Smooth muscle cell (in vitro differentiated cells): ENCODE measurements around the gene TMEM61. TPM values are rescaled to one million over a fixed set of nuclear protein-coding genes. Genes with fewer than 3 reads are reported as not detected.

Experiments
- DNase-seq: peaks from one replicate; lab custom pipeline; 2025; ENCODE audit not compliant: unreplicated experiment; lab: John Stamatoyannopoulos, UW
- H2AFZ ChIP-seq: fragments of 200-600 bp; sonication (generic); 2 replicates; pipeline ENCODE4 v1.6.0; 2016; ENCODE audit warnings: antibody characterized with exemption, low read depth, mild to moderate bottlenecking
- H3F3A ChIP-seq: fragments of 200-600 bp; sonication (generic); 2 replicates; pipeline ENCODE4 v1.6.0; 2017; ENCODE audit warnings: antibody characterized with exemption, low read depth
- H3K27ac ChIP-seq: fragments of 200-600 bp; sonication (generic); 2 replicates; pipeline ENCODE4 v1.5.1; 2016; ENCODE audit warnings: low read depth, mild to moderate bottlenecking
- H3K27me3 ChIP-seq: fragments of 200-600 bp; sonication (generic); 2 replicates; pipeline ENCODE4 v1.6.1; 2016; ENCODE audit warnings: low read depth, mild to moderate bottlenecking
- H3K36me3 ChIP-seq: fragments of 200-600 bp; sonication (generic); 2 replicates; pipeline ENCODE4 v1.5.1; 2016; ENCODE audit warnings: low read depth
- H3K4me1 ChIP-seq: fragments of 200-600 bp; sonication (generic); 2 replicates; pipeline ENCODE4 v1.5.1; 2016; ENCODE audit warnings: low read depth
- H3K4me2 ChIP-seq: fragments of 200-600 bp; sonication (generic); 2 replicates; pipeline ENCODE4 v1.6.0; 2016; ENCODE audit warnings: mild to moderate bottlenecking
- H3K4me3 ChIP-seq: fragments of 200-600 bp; sonication (generic); 2 replicates; pipeline ENCODE4 v1.5.1; 2016; ENCODE audit warnings: mild to moderate bottlenecking
- H3K79me2 ChIP-seq: fragments of 200-600 bp; sonication (generic); 2 replicates; pipeline ENCODE4 v1.6.0; 2016; ENCODE audit warnings: low read depth, mild to moderate bottlenecking
- H3K9ac ChIP-seq: fragments of 200-600 bp; sonication (generic); 2 replicates; pipeline ENCODE4 v1.6.0; 2016; ENCODE audit warnings: low read depth
- H3K9me3 ChIP-seq: fragments of 200-600 bp; sonication (generic); replicated peaks from 2 replicates; pipeline ENCODE4 v1.5.1; 2016; ENCODE audit warnings: low read depth
- H4K20me1 ChIP-seq: fragments of 200-600 bp; sonication (generic); 2 replicates; pipeline ENCODE4 v1.6.0; 2016; ENCODE audit warnings: low read depth
- CTCF ChIP-seq: fragments of 200-600 bp; sonication (generic); IDR thresholded peaks from 2 replicates; pipeline ENCODE4 v1.5.1; 2017; ENCODE audit warnings: borderline replicate concordance, mild to moderate bottlenecking, antibody characterized with exemption; ENCODE audit not compliant: insufficient read depth, poor library complexity, severe bottlenecking
- WGBS: methylation state at CpG from one replicate; pipeline ENCODE4 v1.1.7; 2016; ENCODE audit warnings: low lambda C conversion rate; 5-methylcytosine and 5-hydroxymethylcytosine counted together
- polyA plus RNA-seq: library from polyadenylated mRNA; unstranded; fragments of >200 nt; fragmentation: Nextera tagmentation; extraction: Ambion mirVana; gene quantifications from 2 replicates; pipeline ENCODE4 v1.2.1, GENCODE V29; 2016
- total RNA-seq: library from RNA; depleted of rRNA; stranded (reverse); fragments of >200 nt; gene quantifications from 2 replicates; pipeline ENCODE4 v1.2.3, GENCODE V29; 2014

TMEM61 gene
- total and polyA plus RNA-seq, 2 experiments from 2014 or later, result 0.13 to 0.86 TPM

GRCh38 chr1:55005351-55006140, 25.1 kb downstream of the TMEM61 start:
- H3K4me3 ChIP-seq, result no peak overlapping the region
- no peak for TF ChIP-seq CTCF
- H3K36me3 ChIP-seq, result no peaks in the 10 kb centered on the region
- H3F3A ChIP-seq, result no peaks in the 10 kb centered on the region
- H3K9me3 ChIP-seq, result no peaks in the 10 kb centered on the region
- peaks cover 4% of the 10 kb centered on the region for H3K27me3 ChIP-seq
- H3K27ac ChIP-seq, result no peak overlapping the region
- WGBS, result 89% methylated on average over 10 of the region's 10 CpGs
- H3K4me1 ChIP-seq, result no peaks in the 10 kb centered on the region
- no peak for DNase-seq
- H3K79me2 ChIP-seq, result no peaks in the 10 kb centered on the region
- H3K4me2 ChIP-seq, result no peak overlapping the region
- H2AFZ ChIP-seq, result no peak overlapping the region
- no peak overlapping the region for H3K9ac ChIP-seq
- H4K20me1 ChIP-seq, result no peaks in the 10 kb centered on the region

DNA sequence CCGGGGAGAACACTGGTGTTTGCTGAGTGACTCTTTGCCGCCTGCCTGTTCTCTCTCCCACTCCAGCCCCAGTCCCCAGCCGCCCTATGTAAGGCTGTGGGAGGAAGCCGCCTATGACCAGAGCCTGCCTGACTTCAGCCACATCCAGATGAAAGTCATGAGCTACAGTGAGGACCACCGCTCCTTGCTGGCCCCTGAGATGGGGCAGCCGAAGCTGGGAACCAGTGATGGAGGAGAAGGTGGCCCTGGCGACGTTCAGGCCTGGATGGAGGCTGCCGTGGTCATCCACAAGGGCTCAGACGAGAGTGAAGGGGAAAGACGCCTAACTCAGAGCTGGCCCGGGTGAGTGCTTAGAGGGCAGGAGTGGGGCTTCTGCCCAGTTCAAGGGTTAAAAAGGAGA, 26.5 kb downstream of the TMEM61 start:
- H3K9me3 ChIP-seq, result no peaks in the 10 kb centered on the region
- no peak for TF ChIP-seq CTCF
- H3K27ac ChIP-seq, result no peak overlapping the region
- H3F3A ChIP-seq, result no peaks in the 10 kb centered on the region
- H3K4me3 ChIP-seq, result no peak overlapping the region
- no peaks in the 10 kb centered on the region for H4K20me1 ChIP-seq
- no peak overlapping the region for H3K4me2 ChIP-seq
- no peak overlapping the region for H2AFZ ChIP-seq
- H3K9ac ChIP-seq, result no peak overlapping the region
- no peaks in the 10 kb centered on the region for H3K36me3 ChIP-seq
- H3K4me1 ChIP-seq, result no peaks in the 10 kb centered on the region
- no peaks in the 10 kb centered on the region for H3K79me2 ChIP-seq
- WGBS, result 96% methylated on average over 12 of the region's 12 CpGs
- DNase-seq, result no peak
- H3K27me3 ChIP-seq, result peaks cover 6% of the 10 kb centered on the region

DNA sequence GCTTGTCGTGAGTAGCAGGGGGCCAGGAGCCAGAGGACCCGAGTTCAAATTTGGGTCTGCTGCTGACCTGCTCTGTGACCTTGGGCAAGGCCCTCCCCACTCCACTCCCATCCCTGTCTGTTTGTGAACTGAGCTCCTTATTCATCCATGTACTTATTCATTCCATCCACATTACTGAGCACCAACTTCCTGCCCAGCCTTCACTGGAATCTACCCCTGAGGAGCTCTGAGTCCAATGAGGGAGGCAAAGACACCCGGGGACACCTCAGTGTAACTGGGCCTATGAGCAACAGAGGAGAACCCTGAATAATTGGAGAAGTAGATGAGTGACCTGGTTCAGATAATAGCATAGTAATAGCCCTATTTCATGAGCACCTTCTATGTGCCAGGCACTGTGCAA, 27.2 kb downstream of the TMEM61 start:
- no peak for DNase-seq
- Histone ChIP-seq H4K20me1 (no peaks in the 10 kb centered on the region), H3F3A (no peaks in the 10 kb centered on the region), H3K79me2 (no peaks in the 10 kb centered on the region), H3K27ac (no peak overlapping the region), H3K4me1 (no peaks in the 10 kb centered on the region), H3K27me3 (peaks cover 3% of the 10 kb centered on the region), H3K36me3 (no peaks in the 10 kb centered on the region), H3K4me2 (no peak overlapping the region), H3K4me3 (no peak overlapping the region), H3K9ac (no peak overlapping the region), H3K9me3 (no peaks in the 10 kb centered on the region), H2AFZ (no peak overlapping the region)
- TF ChIP-seq CTCF, result no peak
- WGBS, result 83% methylated on average over 3 of the region's 3 CpGs
